ENCODE measurements around the gene PTPRO.

PTPRO gene

GRCh38 chr12:15304296-15304695, 18.0 kb upstream of the PTPRO start:
- no peaks in the 10 kb centered on the region for H3K36me3 ChIP-seq (ENCODE audit: low read length)
- no peaks in the 10 kb centered on the region for H4K20me1 ChIP-seq (ENCODE audit: low read depth, low read length)
- H3K4me3 ChIP-seq (ENCODE audit: insufficient read depth, low read length, poor library complexity, severe bottlenecking): no peak overlapping the region
- no peaks in the 10 kb centered on the region for H3K9me3 ChIP-seq (ENCODE audit: insufficient read depth, low read length)
- no peaks in the 10 kb centered on the region for H3K9me2 ChIP-seq (replicated peaks; ENCODE audit: insufficient read depth, low read length)
- no peak overlapping the region for H3K27ac ChIP-seq (ENCODE audit: low read depth, low read length)
- no peak overlapping the region for H2AFZ ChIP-seq (ENCODE audit: low read depth, low read length, severe bottlenecking)
- H3K4me2 ChIP-seq (ENCODE audit: low read depth, low read length, poor library complexity, severe bottlenecking): no peak overlapping the region
- H3F3A ChIP-seq (ENCODE audit: insufficient read depth): no peaks in the 10 kb centered on the region
- no peaks in the 10 kb centered on the region for H3K79me2 ChIP-seq (ENCODE audit: insufficient read depth, low read length)
- no peaks in the 10 kb centered on the region for H3K27me3 ChIP-seq (ENCODE audit: low read length)
- TF ChIP-seq EZH2phosphoT487 (conservative IDR thresholded peaks at IDR 0.05; ENCODE audit: low read length) (no peak), CTCF (IDR thresholded peaks at IDR 0.05; ENCODE audit: insufficient read depth, low read length, poor library complexity, severe bottlenecking) (no peak)
- H3K9ac ChIP-seq (ENCODE audit: low read length): no peak overlapping the region

GRCh38 chr12:15306605-15307004, 15.7 kb upstream of the PTPRO start:
- Histone ChIP-seq H3K4me3 (ENCODE audit: insufficient read depth, low read length, poor library complexity, severe bottlenecking) (no peak overlapping the region), H3K4me2 (ENCODE audit: low read depth, low read length, poor library complexity, severe bottlenecking) (no peak overlapping the region), H3K27me3 (ENCODE audit: low read length) (no peaks in the 10 kb centered on the region), H4K20me1 (ENCODE audit: low read depth, low read length) (no peaks in the 10 kb centered on the region), H3K9me3 (ENCODE audit: insufficient read depth, low read length) (no peaks in the 10 kb centered on the region), H3K9me2 (replicated peaks; ENCODE audit: insufficient read depth, low read length) (no peaks in the 10 kb centered on the region), H3K9ac (ENCODE audit: low read length) (no peak overlapping the region), H2AFZ (ENCODE audit: low read depth, low read length, severe bottlenecking) (no peak overlapping the region), H3F3A (ENCODE audit: insufficient read depth) (no peaks in the 10 kb centered on the region), H3K27ac (ENCODE audit: low read depth, low read length) (no peak overlapping the region), H3K79me2 (ENCODE audit: insufficient read depth, low read length) (no peaks in the 10 kb centered on the region), H3K36me3 (ENCODE audit: low read length) (no peaks in the 10 kb centered on the region)
- TF ChIP-seq EZH2phosphoT487 (conservative IDR thresholded peaks at IDR 0.05; ENCODE audit: low read length) (no peak), CTCF (IDR thresholded peaks at IDR 0.05; ENCODE audit: insufficient read depth, low read length, poor library complexity, severe bottlenecking) (no peak)

GRCh38 chr12:15307079-15307478, 15.2 kb upstream of the PTPRO start:
- H3K4me2 ChIP-seq (ENCODE audit: low read depth, low read length, poor library complexity, severe bottlenecking): no peak overlapping the region
- TF ChIP-seq EZH2phosphoT487 (conservative IDR thresholded peaks at IDR 0.05; ENCODE audit: low read length): no peak
- TF ChIP-seq CTCF (IDR thresholded peaks at IDR 0.05; ENCODE audit: insufficient read depth, low read length, poor library complexity, severe bottlenecking): no peak
- no peaks in the 10 kb centered on the region for H3K27me3 ChIP-seq (ENCODE audit: low read length)
- H3F3A ChIP-seq (ENCODE audit: insufficient read depth): no peaks in the 10 kb centered on the region
- no peaks in the 10 kb centered on the region for H3K79me2 ChIP-seq (ENCODE audit: insufficient read depth, low read length)
- no peak overlapping the region for H3K9ac ChIP-seq (ENCODE audit: low read length)
- no peaks in the 10 kb centered on the region for H3K9me3 ChIP-seq (ENCODE audit: insufficient read depth, low read length)
- no peaks in the 10 kb centered on the region for H3K36me3 ChIP-seq (ENCODE audit: low read length)
- no peaks in the 10 kb centered on the region for H4K20me1 ChIP-seq (ENCODE audit: low read depth, low read length)
- no peak overlapping the region for H3K27ac ChIP-seq (ENCODE audit: low read depth, low read length)
- H2AFZ ChIP-seq (ENCODE audit: low read depth, low read length, severe bottlenecking): no peak overlapping the region
- no peaks in the 10 kb centered on the region for H3K9me2 ChIP-seq (replicated peaks; ENCODE audit: insufficient read depth, low read length)
- no peak overlapping the region for H3K4me3 ChIP-seq (ENCODE audit: insufficient read depth, low read length, poor library complexity, severe bottlenecking)
